Skeletal muscle tissue (tissue), 4 donors: ENCODE data around the gene NOTCH2. TPM values are rescaled to one million over a fixed set of nuclear protein-coding genes. Genes with fewer than 3 reads are reported as not detected.

Experiments
- H3K27ac ChIP-seq: one replicate; pipeline ENCODE4 v1.7.0; 2013; ENCODE audit warnings: mild to moderate bottlenecking, low read depth, low read length, inconsistent platforms
- H3K27me3 ChIP-seq, 3 donors: one replicate each; pipeline ENCODE4 v1.7.0; 2013; ENCODE audit warnings: low read length in 3 of 3; ENCODE audit not compliant: control insufficient read depth in 3 of 3, insufficient read depth in 3 of 3
- H3K36me3 ChIP-seq, 3 donors: one replicate each; pipeline ENCODE4 v1.7.0; 2013; ENCODE audit warnings: low read length in 3 of 3; ENCODE audit not compliant: control insufficient read depth in 3 of 3, insufficient read depth in 3 of 3
- H3K4me1 ChIP-seq, 3 donors: one replicate each; pipeline ENCODE4 v1.7.0; 2013; ENCODE audit warnings: low read length in 3 of 3, mild to moderate bottlenecking in 3 of 3; ENCODE audit not compliant: control insufficient read depth in 3 of 3, insufficient read depth in 3 of 3
- H3K4me3 ChIP-seq, 3 donors: one replicate each; pipeline ENCODE4 v1.7.0; 2013; ENCODE audit warnings: low read length in 3 of 3
- H3K9ac ChIP-seq, 3 donors: one replicate each; pipeline ENCODE4 v1.7.0; 2013; ENCODE audit warnings: low read length in 3 of 3, mild to moderate bottlenecking in 3 of 3, moderate library complexity in 2 of 3, low read depth in 1 of 3
- H3K9me3 ChIP-seq, 3 donors: one replicate each; pipeline ENCODE4 v1.7.0; 2013; ENCODE audit warnings: low read length in 3 of 3; ENCODE audit not compliant: control insufficient read depth in 3 of 3
- total RNA-seq: library from RNA; depleted of rRNA; stranded (reverse); fragments of >200 nt; gene quantifications from one replicate; pipeline ENCODE4 v1.2.3, GENCODE V29; 2014
- donor health status: Osteomylitis.

The NOTCH2 gene
- total RNA-seq, 1 donor from 2014 or later: 101 TPM

DNA sequence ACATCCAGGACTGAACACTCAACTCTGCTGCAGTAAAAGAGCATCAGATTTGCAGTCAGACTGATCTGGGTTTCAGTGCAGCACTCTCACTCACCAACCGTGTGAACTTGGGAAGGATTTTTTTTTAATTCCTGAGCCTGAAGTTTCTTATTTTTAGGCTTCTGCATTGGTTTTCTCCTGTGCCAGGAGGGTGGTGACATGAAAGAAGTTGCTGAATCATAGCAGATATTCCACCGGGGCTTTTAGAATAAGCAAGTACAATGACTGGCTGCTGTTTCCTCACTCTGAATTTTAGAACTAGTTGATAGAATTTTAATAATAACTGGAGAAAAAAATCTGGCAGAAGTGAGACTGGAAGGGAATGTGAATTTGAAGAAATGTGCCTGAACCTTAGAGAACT lies 184.8 kb downstream of the NOTCH2 start:
- no peak overlapping the region for H3K27ac ChIP-seq
- no peaks in the 10 kb centered on the region for H3K4me1 ChIP-seq
- no peak overlapping the region for H3K4me3 ChIP-seq
- H3K9me3 ChIP-seq: no peaks in the 10 kb centered on the region
- H3K9ac ChIP-seq: no peak overlapping the region
- H3K27me3 ChIP-seq: peaks cover 0 to 4% (median 4%) of the 10 kb centered on the region in 3 donors
- H3K36me3 ChIP-seq: no peaks in the 10 kb centered on the region

GRCh38 chr1:119883826-119884225 lies 185.6 kb downstream of the NOTCH2 start:
- Histone ChIP-seq H3K9me3 (no peaks in the 10 kb centered on the region), H3K27me3 (peaks cover 0 to 4% (median 4%) of the 10 kb centered on the region in 3 donors), H3K27ac (no peak overlapping the region), H3K9ac (no peak overlapping the region), H3K36me3 (no peaks in the 10 kb centered on the region), H3K4me3 (no peak overlapping the region), H3K4me1 (no peaks in the 10 kb centered on the region)

DNA sequence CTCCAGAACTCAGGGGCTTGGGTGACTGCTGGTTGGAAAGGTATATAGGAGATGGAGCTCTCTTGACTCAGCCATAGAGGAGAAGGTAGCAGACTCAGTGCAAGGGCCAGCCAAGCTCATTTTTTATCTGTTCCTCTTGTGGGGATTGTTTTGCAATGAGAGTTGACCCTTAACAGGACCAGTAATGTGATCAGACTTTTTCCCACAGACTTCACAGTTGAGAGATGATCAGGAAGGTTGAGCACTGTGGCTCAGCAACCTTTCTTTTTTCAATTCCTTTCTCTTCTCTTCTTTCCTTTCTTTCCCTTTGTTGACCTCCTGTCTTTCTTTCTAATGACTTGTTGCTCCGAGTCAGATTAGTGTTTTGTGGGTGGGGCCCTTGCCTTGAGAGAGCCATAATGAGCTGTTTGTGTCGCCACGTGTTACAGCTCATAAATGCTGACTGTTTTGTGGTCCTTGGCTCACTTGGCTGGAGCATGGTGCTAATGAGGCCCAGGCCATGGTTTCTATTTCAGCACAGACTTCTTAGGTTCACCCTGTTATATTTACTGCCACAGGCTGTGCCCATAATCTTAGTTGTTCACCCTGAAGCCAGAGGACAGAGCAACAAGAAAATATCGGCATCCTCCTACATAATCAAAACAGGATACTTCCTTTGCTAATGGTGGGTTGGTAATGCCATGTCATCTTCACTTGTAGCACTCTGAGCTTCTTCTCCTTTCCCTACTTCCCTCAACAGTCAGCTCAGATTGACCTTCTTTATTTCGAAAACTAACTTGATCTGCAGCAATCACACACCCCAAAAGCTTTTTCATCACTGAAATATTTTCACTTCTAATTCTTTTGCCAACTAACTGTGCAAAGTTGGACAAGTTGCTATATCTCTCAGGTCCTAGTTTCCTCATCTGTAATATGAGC lies 187.1 kb downstream of the NOTCH2 start:
- Histone ChIP-seq H3K9ac (no peak overlapping the region), H3K4me3 (no peak overlapping the region), H3K9me3 (no peaks in the 10 kb centered on the region), H3K27me3 (peaks cover 0 to 4% (median 4%) of the 10 kb centered on the region in 3 donors), H3K4me1 (no peaks in the 10 kb centered on the region), H3K27ac (no peak overlapping the region), H3K36me3 (no peaks in the 10 kb centered on the region)

- no peaks in the 10 kb centered on the region for H3K36me3 ChIP-seq
- H3K4me3 ChIP-seq: no peak overlapping the region
- H3K27me3 ChIP-seq: peaks cover 0 to 4% (median 0%) of the 10 kb centered on the region in 3 donors
- H3K9me3 ChIP-seq: no peaks in the 10 kb centered on the region
- no peak overlapping the region for H3K9ac ChIP-seq
- no peaks in the 10 kb centered on the region for H3K4me1 ChIP-seq
- no peak overlapping the region for H3K27ac ChIP-seq
These were observed 189.7 kb downstream of the NOTCH2 start for GRCh38 chr1:119879510-119880434.

DNA sequence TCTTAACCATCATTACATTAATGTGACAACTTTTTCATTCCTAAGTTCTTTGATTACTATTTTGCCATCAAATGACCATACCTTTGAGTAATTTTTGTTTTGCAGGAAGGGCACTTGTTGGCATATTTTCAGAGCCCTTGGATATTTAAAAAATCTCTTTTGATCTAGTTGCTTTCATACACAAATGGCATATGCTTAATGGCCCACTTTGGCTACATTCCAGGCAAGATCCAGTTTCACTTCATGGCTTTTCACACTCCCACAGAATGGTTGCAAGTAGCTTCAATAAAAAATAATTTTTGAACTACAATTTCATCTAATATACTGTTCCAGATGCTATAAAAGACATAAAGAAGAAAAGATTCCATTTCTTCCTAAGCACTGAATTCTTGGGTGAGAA lies 191.3 kb downstream of the NOTCH2 start:
- Histone ChIP-seq H3K27me3 (no peaks in the 10 kb centered on the region), H3K27ac (no peak overlapping the region), H3K4me3 (no peak overlapping the region), H3K4me1 (peaks cover 0 to 1% (median 0%) of the 10 kb centered on the region in 3 donors), H3K9me3 (no peaks in the 10 kb centered on the region), H3K9ac (no peak overlapping the region), H3K36me3 (no peaks in the 10 kb centered on the region)

DNA sequence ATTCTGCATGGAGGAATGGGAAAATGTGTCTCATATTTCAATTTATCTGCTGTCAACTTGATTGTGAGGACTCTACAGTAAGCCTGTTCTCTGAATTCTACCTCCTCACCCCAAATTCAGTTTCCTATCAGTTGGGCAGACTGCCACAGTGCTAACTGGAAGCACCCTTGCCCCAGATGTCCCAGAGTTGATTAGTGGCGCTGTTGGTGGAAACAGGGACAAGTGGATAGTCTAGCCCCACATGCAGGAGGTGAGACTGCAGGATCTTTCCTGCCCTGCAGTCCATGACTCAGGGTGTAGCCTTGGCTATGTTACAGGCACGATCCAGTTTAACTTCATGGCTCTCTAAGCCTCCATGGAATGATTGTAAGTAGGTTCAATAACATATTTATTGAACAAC lies 195.3 kb downstream of the NOTCH2 start:
- H3K9me3 ChIP-seq: no peaks in the 10 kb centered on the region
- H3K36me3 ChIP-seq: no peaks in the 10 kb centered on the region
- no peak overlapping the region for H3K9ac ChIP-seq
- H3K27me3 ChIP-seq: peaks cover 3 to 5% (median 3%) of the 10 kb centered on the region in 3 donors
- H3K4me3 ChIP-seq: no peak overlapping the region
- H3K27ac ChIP-seq: no peak overlapping the region
- peaks cover 0 to 6% (median 3%) of the 10 kb centered on the region in 3 donors for H3K4me1 ChIP-seq

GRCh38 chr1:119873135-119874015 lies 196.1 kb downstream of the NOTCH2 start:
- Histone ChIP-seq H3K36me3 (no peaks in the 10 kb centered on the region), H3K27ac (no peak overlapping the region), H3K4me1 (peaks cover 0 to 6% (median 3%) of the 10 kb centered on the region in 3 donors), H3K9ac (no peak overlapping the region), H3K27me3 (peaks cover 3 to 5% (median 3%) of the 10 kb centered on the region in 3 donors), H3K9me3 (no peaks in the 10 kb centered on the region), H3K4me3 (no peak overlapping the region)

DNA sequence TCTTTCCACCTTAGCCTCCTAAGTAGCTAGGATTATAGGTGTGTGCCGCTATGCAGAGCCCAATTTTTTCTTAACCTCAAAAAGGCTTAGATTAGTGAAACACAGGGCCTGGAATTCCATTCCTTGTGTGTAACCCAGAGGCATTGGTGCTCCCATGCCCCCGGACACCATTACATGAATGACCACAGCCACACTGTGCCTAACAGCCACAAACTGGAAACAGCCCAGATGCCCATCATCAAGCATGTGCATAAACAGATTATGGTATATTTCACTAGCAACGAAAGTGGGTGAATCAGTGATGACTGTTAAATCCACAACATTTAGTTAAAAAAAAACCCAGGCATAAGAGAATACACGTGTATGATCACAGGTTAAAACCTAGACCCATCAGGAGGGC lies 197.6 kb downstream of the NOTCH2 start:
- Histone ChIP-seq H3K27me3 (peaks cover 3 to 5% (median 3%) of the 10 kb centered on the region in 3 donors), H3K9ac (no peak overlapping the region), H3K36me3 (no peaks in the 10 kb centered on the region), H3K27ac (no peak overlapping the region), H3K4me1 (peaks cover 0 to 6% (median 3%) of the 10 kb centered on the region in 3 donors), H3K4me3 (no peak overlapping the region), H3K9me3 (no peaks in the 10 kb centered on the region)

- Histone ChIP-seq H3K9ac (no peak overlapping the region), H3K36me3 (no peaks in the 10 kb centered on the region), H3K27ac (no peak overlapping the region), H3K27me3 (peaks cover 3 to 9% (median 3%) of the 10 kb centered on the region in 3 donors), H3K4me3 (peak overlapping the region in 2 of 3 donors; percentile 26 to 48), H3K9me3 (no peaks in the 10 kb centered on the region), H3K4me1 (peaks cover 0 to 6% (median 3%) of the 10 kb centered on the region in 3 donors)
These were observed 198.4 kb downstream of the NOTCH2 start for GRCh38 chr1:119870917-119871596.
